Esophagus muscularis mucosa (tissue), 3 donors: ENCODE measurements around the gene TRRAP.

Experiments
- POLR2AphosphoS5 ChIP-seq, 2 donors: sonication (generic); formaldehyde crosslinking; IDR thresholded peaks; one replicate each; pipeline ENCODE4 v1.6.1; 2017; ENCODE audit warnings: antibody characterized with exemption in 2 of 2
- TF ChIP-seq, protein P1 (sequence below), 3 experiments: fragments of 200-600 bp in 2 of 3; fragments of 450-650 bp in 1 of 3; sonication (generic) in 2 of 3; IDR thresholded peaks; one replicate each; pipeline ENCODE4 v1.5.1; 2017 to 2019; ENCODE audit warnings: antibody characterized with exemption in 3 of 3, mild to moderate bottlenecking in 2 of 3, moderate library complexity in 1 of 3

GRCh38 chr7:99047526-99048077, 169.3 kb downstream of the TRRAP start:
- no peak for TF ChIP-seq POLR2AphosphoS5 (IDR thresholded peaks at IDR 0.05)
- TF ChIP-seq, protein P1, sequence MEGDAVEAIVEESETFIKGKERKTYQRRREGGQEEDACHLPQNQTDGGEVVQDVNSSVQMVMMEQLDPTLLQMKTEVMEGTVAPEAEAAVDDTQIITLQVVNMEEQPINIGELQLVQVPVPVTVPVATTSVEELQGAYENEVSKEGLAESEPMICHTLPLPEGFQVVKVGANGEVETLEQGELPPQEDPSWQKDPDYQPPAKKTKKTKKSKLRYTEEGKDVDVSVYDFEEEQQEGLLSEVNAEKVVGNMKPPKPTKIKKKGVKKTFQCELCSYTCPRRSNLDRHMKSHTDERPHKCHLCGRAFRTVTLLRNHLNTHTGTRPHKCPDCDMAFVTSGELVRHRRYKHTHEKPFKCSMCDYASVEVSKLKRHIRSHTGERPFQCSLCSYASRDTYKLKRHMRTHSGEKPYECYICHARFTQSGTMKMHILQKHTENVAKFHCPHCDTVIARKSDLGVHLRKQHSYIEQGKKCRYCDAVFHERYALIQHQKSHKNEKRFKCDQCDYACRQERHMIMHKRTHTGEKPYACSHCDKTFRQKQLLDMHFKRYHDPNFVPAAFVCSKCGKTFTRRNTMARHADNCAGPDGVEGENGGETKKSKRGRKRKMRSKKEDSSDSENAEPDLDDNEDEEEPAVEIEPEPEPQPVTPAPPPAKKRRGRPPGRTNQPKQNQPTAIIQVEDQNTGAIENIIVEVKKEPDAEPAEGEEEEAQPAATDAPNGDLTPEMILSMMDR (IDR thresholded peaks at IDR 0.05) = no peak
